HCT116 (cell line): ENCODE data around the gene ADAMTS3. TPM values are rescaled to one million over a fixed set of nuclear protein-coding genes. Genes with fewer than 3 reads are reported as not detected.

Experiments
- ATAC-seq: fragments of 200-7000 bp; cut with Tn5 transposase; 2 replicates; pipeline ENCODE4 v1.9.1; 2020; ENCODE audit warnings: mild to moderate bottlenecking, moderate library complexity
- BruUV-seq: library from RNA; stranded (reverse); fragments of 400-500 nt; replicated peaks from 2 replicates; lab custom pipeline; 2021; lab: Mats Ljungman, UMichigan
- CTCF ChIA-PET: fragments of 300-600 bp; sonication (Branson Sonifier 250); formaldehyde crosslinking; loops from one replicate; lab custom pipeline; 2021; ENCODE audit warnings: antibody characterized with exemption; lab: Charles Lee
- POLR2A ChIA-PET: fragments of 300-600, 350-600 bp; sonication (Branson Sonifier 250); formaldehyde crosslinking; loops from one replicate; lab custom pipeline; 2021; ENCODE audit warnings: antibody characterized with exemption; lab: Charles Lee
- RAD21 ChIA-PET, 2 experiments: fragments of 300-600 bp; sonication (Branson Sonifier 250); formaldehyde crosslinking; loops; one replicate each; lab custom pipeline; 2023; ENCODE audit warnings: low total read pairs in 2 of 2; ENCODE audit not compliant: uncharacterized antibody in 2 of 2, unreplicated experiment in 2 of 2, low non-redundant PET in 1 of 2; lab: Charles Lee
- DNase-seq: peaks from one replicate; pipeline ENCODE4 v3.0.0-alpha.2; 2010; ENCODE audit warnings: low read depth, low spot score
- H2AFZ ChIP-seq: fragments of 200-600 bp; shearing (Covaris generic), sonication (generic); 2 replicates; pipeline ENCODE4 v1.6.1; 2017; ENCODE audit warnings: low read depth, mixed run types, mixed read lengths, antibody characterized with exemption, low read length; ENCODE audit not compliant: poor library complexity, severe bottlenecking
- H3K27ac ChIP-seq: 2 replicates; pipeline ENCODE4 v1.5.1; 2012; ENCODE audit warnings: low read depth, low read length
- H3K27me3 ChIP-seq: fragments of 200-600 bp; sonication (generic); 2 replicates; pipeline ENCODE4 v1.6.1; 2016; ENCODE audit warnings: mixed run types, low read length, mixed read lengths; ENCODE audit not compliant: insufficient read depth
- H3K36me3 ChIP-seq, 2 experiments: fragments of 200-500 bp in 1 of 2; fragments of 200-600 bp in 1 of 2; sonication (Bioruptor generic) in 1 of 2; sonication (generic) in 1 of 2; 2 replicates each; pipeline versions ENCODE4 v1.5.1 to v1.6.1; 2014 to 2016; ENCODE audit warnings: low read length in 2 of 2, inconsistent platforms in 1 of 2, mixed read lengths in 1 of 2, mixed run types in 1 of 2; ENCODE audit not compliant: insufficient read depth in 2 of 2, control insufficient read depth in 1 of 2
- H3K4me1 ChIP-seq, 2 experiments: fragments of 200-600 bp in 1 of 2; sonication (generic) in 1 of 2; 2 replicates each; pipeline versions ENCODE4 v1.5.1 to v1.6.1; 2012 to 2017; ENCODE audit warnings: low read length in 2 of 2, inconsistent platforms in 1 of 2, mild to moderate bottlenecking in 1 of 2, mixed read lengths in 1 of 2, mixed run types in 1 of 2, moderate library complexity in 1 of 2; ENCODE audit not compliant: insufficient read depth in 2 of 2, control insufficient read depth in 1 of 2
- H3K4me2 ChIP-seq: fragments of 200-600 bp; sonication (generic); 2 replicates; pipeline ENCODE4 v1.6.1; 2017; ENCODE audit warnings: mixed run types, low read length, mixed read lengths
- H3K4me3 ChIP-seq, 2 experiments: fragments of 200-600 bp in 1 of 2; sonication (generic) in 1 of 2; replicated peaks in 1 of 2; 2 replicates each; pipeline ENCODE4 v1.5.1; 2011 to 2016; ENCODE audit warnings: low read length in 2 of 2, control low read depth in 1 of 2, low read depth in 1 of 2, mild to moderate bottlenecking in 1 of 2, mixed read lengths in 1 of 2, mixed run types in 1 of 2
- H3K79me2 ChIP-seq: fragments of 200-600 bp; sonication (generic); 2 replicates; pipeline ENCODE4 v1.6.1; 2017; ENCODE audit warnings: mild to moderate bottlenecking, mixed run types, low read length, moderate library complexity, mixed read lengths; ENCODE audit not compliant: insufficient read depth
- H3K9ac ChIP-seq: fragments of 200-600 bp; sonication (generic); 2 replicates; pipeline ENCODE4 v1.6.1; 2016; ENCODE audit warnings: low read length, mixed read lengths
- H3K9me2 ChIP-seq: fragments of 200-600 bp; sonication (generic), shearing (Covaris generic); 2 replicates; pipeline ENCODE4 v1.6.1; 2017; ENCODE audit warnings: mixed run types, mild to moderate bottlenecking, moderate library complexity; ENCODE audit not compliant: insufficient read depth
- H3K9me3 ChIP-seq, 2 experiments: fragments of 200-500 bp in 1 of 2; fragments of 200-600 bp in 1 of 2; sonication (Bioruptor generic) in 1 of 2; sonication (generic) in 1 of 2; 2 replicates each; pipeline ENCODE4 v1.6.1; 2014 to 2017; ENCODE audit warnings: low read length in 2 of 2, mixed read lengths in 2 of 2, inconsistent platforms in 1 of 2, low read depth in 1 of 2, mild to moderate bottlenecking in 1 of 2, mixed run types in 1 of 2, moderate library complexity in 1 of 2; ENCODE audit not compliant: control insufficient read depth in 1 of 2, insufficient read depth in 1 of 2
- H4K20me1 ChIP-seq: fragments of 200-600 bp; sonication (generic), shearing (Covaris generic); 2 replicates; pipeline ENCODE4 v1.6.1; 2017; ENCODE audit warnings: mixed run types, mild to moderate bottlenecking, moderate library complexity; ENCODE audit not compliant: insufficient read depth
- ATF3 ChIP-seq: IDR thresholded peaks from 2 replicates; pipeline ENCODE4 v1.6.1; 2012
- CBX3 ChIP-seq: IDR thresholded peaks from 2 replicates; pipeline ENCODE4 v1.6.1; 2012; ENCODE audit warnings: low read depth
- CEBPB ChIP-seq: IDR thresholded peaks from 2 replicates; pipeline ENCODE4 v1.6.1; 2012; ENCODE audit warnings: low read depth
- EGR1 ChIP-seq: IDR thresholded peaks from 2 replicates; pipeline ENCODE4 v1.6.1; 2012; ENCODE audit warnings: low read depth
- ELF1 ChIP-seq: IDR thresholded peaks from 2 replicates; pipeline ENCODE4 v1.6.1; 2012; ENCODE audit warnings: low read depth, borderline replicate concordance
- EZH2 ChIP-seq: fragments of 200-600 bp; sonication (generic); IDR thresholded peaks from 2 replicates; pipeline ENCODE4 v1.6.1; 2017; ENCODE audit warnings: antibody characterized with exemption, mixed run types
- EZH2phosphoT487 ChIP-seq: fragments of 200-600 bp; IDR thresholded peaks from 2 replicates; pipeline ENCODE4 v1.6.1; 2018; ENCODE audit warnings: antibody characterized with exemption, borderline replicate concordance
- FOSL1 ChIP-seq: IDR thresholded peaks from 2 replicates; pipeline ENCODE4 v1.6.1; 2012; ENCODE audit warnings: low read depth
- JUND ChIP-seq: IDR thresholded peaks from 2 replicates; pipeline ENCODE4 v1.6.1; 2012
- POLR2A ChIP-seq: IDR thresholded peaks from 2 replicates; pipeline ENCODE4 v1.7.0; 2011; ENCODE audit warnings: borderline replicate concordance; ENCODE audit not compliant: insufficient read depth, insufficient read length; ENCODE audit errors: extremely low read depth
- POLR2AphosphoS5 ChIP-seq: IDR thresholded peaks from 2 replicates; pipeline ENCODE4 v1.6.1; 2011; ENCODE audit warnings: mild to moderate bottlenecking, low read depth, low read length, moderate library complexity
- RAD21 ChIP-seq: IDR thresholded peaks from 2 replicates; pipeline ENCODE4 v1.6.1; 2012; ENCODE audit warnings: low read depth, mild to moderate bottlenecking
- REST ChIP-seq: IDR thresholded peaks from 2 replicates; pipeline ENCODE4 v1.6.1; 2012; ENCODE audit warnings: low read depth
- SIN3A ChIP-seq: IDR thresholded peaks from 2 replicates; pipeline ENCODE4 v1.6.1; 2012; ENCODE audit warnings: low read depth
- SP1 ChIP-seq: IDR thresholded peaks from 2 replicates; pipeline ENCODE4 v1.6.1; 2012; ENCODE audit warnings: low read depth
- SRF ChIP-seq: IDR thresholded peaks from 2 replicates; pipeline ENCODE4 v1.6.1; 2012; ENCODE audit warnings: low read depth
- TCF7L2 ChIP-seq: IDR thresholded peaks from 2 replicates; pipeline ENCODE4 v1.7.0; 2011; ENCODE audit warnings: borderline replicate concordance, inconsistent platforms; ENCODE audit not compliant: insufficient read depth, insufficient read length; ENCODE audit errors: extremely low read depth
- YY1 ChIP-seq: IDR thresholded peaks from 2 replicates; pipeline ENCODE4 v1.6.1; 2011; ENCODE audit warnings: low read length, low read depth, moderate library complexity, mild to moderate bottlenecking; ENCODE audit not compliant: insufficient replicate concordance; ENCODE audit errors: extremely low read depth
- ZNF274 ChIP-seq: fragments of 200-500 bp; sonication (Bioruptor generic); IDR thresholded peaks from 2 replicates; pipeline ENCODE4 v1.6.1; 2014; ENCODE audit warnings: mild to moderate bottlenecking, low read depth, low read length, inconsistent platforms
- intact Hi-C: fragments of 100-400 bp; cut with micrococcal nuclease; formaldehyde crosslinking; loops from 2 replicates; pipeline ENCODE4 v1.10.0; 2022
- total RNA-seq: library from RNA; stranded (reverse); gene quantifications from one replicate; pipeline ENCODE4 v1.2.1, GENCODE V29; 2021; ENCODE audit not compliant: unreplicated experiment
- TF ChIP-seq, protein P1 (sequence below): IDR thresholded peaks from 2 replicates; pipeline ENCODE4 v1.6.1; 2012

The ADAMTS3 gene
- total RNA-seq, 1 experiment from 2014 or later, result not detected

- DNase-seq (no peak), ATAC-seq (no peak)
- no peaks in the 10 kb centered on the region; a peak in 1 of 4 replicates for H3K9me3 ChIP-seq
- no peaks in the 10 kb centered on the region for H3K79me2 ChIP-seq
- TF ChIP-seq EZH2, result no peak
- TF ChIP-seq, protein P1, sequence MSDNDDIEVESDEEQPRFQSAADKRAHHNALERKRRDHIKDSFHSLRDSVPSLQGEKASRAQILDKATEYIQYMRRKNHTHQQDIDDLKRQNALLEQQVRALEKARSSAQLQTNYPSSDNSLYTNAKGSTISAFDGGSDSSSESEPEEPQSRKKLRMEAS, result no peak
- no peak for TF ChIP-seq REST
- no peak for TF ChIP-seq TCF7L2
- no peak for TF ChIP-seq CEBPB
- TF ChIP-seq EGR1, result no peak
- no peak for TF ChIP-seq SP1
- TF ChIP-seq POLR2AphosphoS5, result no peak
- TF ChIP-seq RAD21, result no peak
- no peak for TF ChIP-seq CBX3
- TF ChIP-seq POLR2A, result no peak
- TF ChIP-seq SIN3A, result no peak
- TF ChIP-seq ATF3, result no peak
- no peak for TF ChIP-seq JUND
- no peak for TF ChIP-seq SRF
- TF ChIP-seq EZH2phosphoT487, result no peak
- no peak for TF ChIP-seq ZNF274
- no peak for TF ChIP-seq FOSL1
- TF ChIP-seq YY1, result no peak
- no peak for TF ChIP-seq ELF1
- CTCF ChIA-PET, result interaction anchor here (1.3 kb wide), 1 partner anchor 14 kb away, joined by 5 read pairs; no protein-coding TSS in a partner anchor
- BruUV-seq, result no TSS peak
- H3K4me1 ChIP-seq, result no peaks in the 10 kb centered on the region
- H3K27me3 ChIP-seq, result no peaks in the 10 kb centered on the region
- H3K4me3 ChIP-seq, result no peak overlapping the region
- RAD21 ChIA-PET, result no interaction called here
- no peak overlapping the region for H3K4me2 ChIP-seq
- H4K20me1 ChIP-seq, result no peaks in the 10 kb centered on the region
- no peak overlapping the region for H3K9ac ChIP-seq
- no peak overlapping the region for H3K27ac ChIP-seq
- H2AFZ ChIP-seq, result no peak overlapping the region
- H3K36me3 ChIP-seq, result no peaks in the 10 kb centered on the region
- intact Hi-C loops, result no loop called here
- no peaks in the 10 kb centered on the region for H3K9me2 ChIP-seq
- POLR2A ChIA-PET, result no interaction called here
Observed at GRCh38 chr4:72340803-72341431, 228.1 kb downstream of the ADAMTS3 start.
